HEK293 (cell line): ENCODE measurements around the gene MCTP1.

Experiments
- BCL11A ChIP-seq: fragments of 450-650 bp; formaldehyde crosslinking; IDR thresholded peaks from 2 replicates; pipeline ENCODE4 v1.5.1; 2016; ENCODE audit warnings: low read depth, missing biosample characterization, missing genetic modification characterization
- GLIS1 ChIP-seq: fragments of 450-650 bp; formaldehyde crosslinking; IDR thresholded peaks from 2 replicates; pipeline ENCODE4 v1.5.1; 2016; ENCODE audit warnings: missing biosample characterization, missing genetic modification characterization
- HOXC10 ChIP-seq: sonication (generic); formaldehyde crosslinking; IDR thresholded peaks from 2 replicates; pipeline ENCODE4 v1.8.1; 2023; ENCODE audit warnings: mild to moderate bottlenecking, missing genetic modification reagents
- KLF9 ChIP-seq: fragments of 450-650 bp; formaldehyde crosslinking; IDR thresholded peaks from 2 replicates; pipeline ENCODE4 v1.5.1; 2016; ENCODE audit warnings: missing biosample characterization, missing genetic modification characterization, low read depth
- MYNN ChIP-seq: fragments of 450-650 bp; formaldehyde crosslinking; IDR thresholded peaks from 2 replicates; pipeline ENCODE4 v1.5.1; 2016; ENCODE audit warnings: missing biosample characterization, missing genetic modification characterization, borderline replicate concordance
- PRDM10 ChIP-seq: fragments of 450-650 bp; formaldehyde crosslinking; IDR thresholded peaks from 2 replicates; pipeline ENCODE4 v1.5.1; 2016; ENCODE audit warnings: missing biosample characterization, missing genetic modification characterization
- SCRT2 ChIP-seq: fragments of 450-650 bp; formaldehyde crosslinking; IDR thresholded peaks from 2 replicates; pipeline ENCODE4 v1.5.1; 2016; ENCODE audit warnings: missing biosample characterization, missing genetic modification characterization
- WT1 ChIP-seq: fragments of 450-650 bp; formaldehyde crosslinking; IDR thresholded peaks from 2 replicates; pipeline ENCODE4 v1.5.1; 2016; ENCODE audit warnings: missing biosample characterization, missing genetic modification characterization
- ZBTB20 ChIP-seq: fragments of 450-650 bp; formaldehyde crosslinking; IDR thresholded peaks from 2 replicates; pipeline ENCODE4 v1.5.1; 2016; ENCODE audit warnings: missing biosample characterization, missing genetic modification characterization
- ZBTB7A ChIP-seq: fragments of 450-650 bp; formaldehyde crosslinking; IDR thresholded peaks from 2 replicates; pipeline ENCODE4 v1.5.1; 2016; ENCODE audit warnings: low read depth, missing biosample characterization, missing genetic modification characterization
- ZFP69B ChIP-seq: fragments of 450-650 bp; formaldehyde crosslinking; IDR thresholded peaks from 2 replicates; pipeline ENCODE4 v1.5.1; 2016; ENCODE audit warnings: missing biosample characterization, missing genetic modification characterization
- ZNF10 ChIP-seq: fragments of 450-650 bp; formaldehyde crosslinking; IDR thresholded peaks from 2 replicates; pipeline ENCODE4 v1.5.1; 2017; ENCODE audit warnings: missing biosample characterization, missing genetic modification characterization
- ZNF112 ChIP-seq: fragments of 450-650 bp; formaldehyde crosslinking; IDR thresholded peaks from 2 replicates; pipeline ENCODE4 v1.5.0; 2017; ENCODE audit warnings: missing biosample characterization, missing genetic modification characterization
- ZNF121 ChIP-seq: fragments of 450-650 bp; formaldehyde crosslinking; IDR thresholded peaks from 2 replicates; pipeline ENCODE4 v1.5.1; 2016; ENCODE audit warnings: missing biosample characterization, missing genetic modification characterization
- ZNF19 ChIP-seq: fragments of 450-650 bp; formaldehyde crosslinking; IDR thresholded peaks from 2 replicates; pipeline ENCODE4; 2016; ENCODE audit warnings: missing biosample characterization, missing genetic modification characterization, low read depth
- ZNF324 ChIP-seq: fragments of 450-650 bp; formaldehyde crosslinking; IDR thresholded peaks from 2 replicates; pipeline ENCODE4 v1.5.1; 2016; ENCODE audit warnings: missing biosample characterization, missing genetic modification characterization
- ZNF423 ChIP-seq: fragments of 450-650 bp; formaldehyde crosslinking; IDR thresholded peaks from 2 replicates; pipeline ENCODE4 v1.5.1; 2016; ENCODE audit warnings: missing biosample characterization, missing genetic modification characterization
- ZNF555 ChIP-seq: fragments of 450-650 bp; formaldehyde crosslinking; conservative IDR thresholded peaks from 2 replicates; pipeline ENCODE4 v1.5.1; 2017; ENCODE audit warnings: missing biosample characterization, mild to moderate bottlenecking, missing genetic modification characterization, inconsistent platforms
- ZNF561 ChIP-seq: fragments of 450-650 bp; IDR thresholded peaks from 2 replicates; pipeline ENCODE4 v1.5.1; 2018; ENCODE audit warnings: missing biosample characterization, missing genetic modification characterization, borderline replicate concordance
- ZXDB ChIP-seq: fragments of 450-650 bp; formaldehyde crosslinking; IDR thresholded peaks from 2 replicates; pipeline ENCODE4 v1.5.1; 2016; ENCODE audit warnings: missing biosample characterization, missing genetic modification characterization
- TF ChIP-seq, protein P1 (sequence below): fragments of 450-650 bp; formaldehyde crosslinking; IDR thresholded peaks from 2 replicates; pipeline ENCODE4 v1.5.1; 2016; ENCODE audit warnings: missing biosample characterization, missing genetic modification characterization
- TF ChIP-seq, protein P2 (sequence below): fragments of 450-650 bp; formaldehyde crosslinking; conservative IDR thresholded peaks from 2 replicates; pipeline ENCODE4 v1.5.1; 2016; ENCODE audit warnings: low read depth, missing biosample characterization, missing genetic modification characterization
- TF ChIP-seq, protein P3 (sequence below): fragments of 450-650 bp; formaldehyde crosslinking; IDR thresholded peaks from 2 replicates; pipeline ENCODE4 v1.5.1; 2016; ENCODE audit warnings: missing biosample characterization, missing genetic modification characterization
- TF ChIP-seq, protein P4 (sequence below): fragments of 450-650 bp; formaldehyde crosslinking; IDR thresholded peaks from 2 replicates; pipeline ENCODE4 v1.5.1; 2016; ENCODE audit warnings: missing biosample characterization, missing genetic modification characterization
- TF ChIP-seq, protein P5 (sequence below): fragments of 450-650 bp; formaldehyde crosslinking; IDR thresholded peaks from 2 replicates; pipeline ENCODE4 v1.5.1; 2016; ENCODE audit warnings: missing biosample characterization, missing genetic modification characterization, low read depth

Gene MCTP1

GRCh38 chr5:95283761-95284571, 928 bp downstream of the MCTP1 start (continued):
- TF ChIP-seq, protein P1, sequence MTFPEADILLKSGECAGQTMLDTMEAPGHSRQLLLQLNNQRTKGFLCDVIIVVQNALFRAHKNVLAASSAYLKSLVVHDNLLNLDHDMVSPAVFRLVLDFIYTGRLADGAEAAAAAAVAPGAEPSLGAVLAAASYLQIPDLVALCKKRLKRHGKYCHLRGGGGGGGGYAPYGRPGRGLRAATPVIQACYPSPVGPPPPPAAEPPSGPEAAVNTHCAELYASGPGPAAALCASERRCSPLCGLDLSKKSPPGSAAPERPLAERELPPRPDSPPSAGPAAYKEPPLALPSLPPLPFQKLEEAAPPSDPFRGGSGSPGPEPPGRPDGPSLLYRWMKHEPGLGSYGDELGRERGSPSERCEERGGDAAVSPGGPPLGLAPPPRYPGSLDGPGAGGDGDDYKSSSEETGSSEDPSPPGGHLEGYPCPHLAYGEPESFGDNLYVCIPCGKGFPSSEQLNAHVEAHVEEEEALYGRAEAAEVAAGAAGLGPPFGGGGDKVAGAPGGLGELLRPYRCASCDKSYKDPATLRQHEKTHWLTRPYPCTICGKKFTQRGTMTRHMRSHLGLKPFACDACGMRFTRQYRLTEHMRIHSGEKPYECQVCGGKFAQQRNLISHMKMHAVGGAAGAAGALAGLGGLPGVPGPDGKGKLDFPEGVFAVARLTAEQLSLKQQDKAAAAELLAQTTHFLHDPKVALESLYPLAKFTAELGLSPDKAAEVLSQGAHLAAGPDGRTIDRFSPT: no peak
- TF ChIP-seq BCL11A (tag by site-specific recombination) (no peak), HOXC10 (CRISPR knock-in tag) (no peak), ZNF121 (no peak), WT1 (tag by site-specific recombination) (peak; percentile 41; the same call in 1 of the 2 replicates), ZNF561 (tag by site-specific recombination) (0 out of 2 replicates have a peak, but pooled peaks have one; percentile 26), ZBTB20 (tag by site-specific recombination) (peak; percentile 92), ZNF555 (tag by site-specific recombination) (no peak), ZNF324 (tag by site-specific recombination) (peak; percentile 49; the same call in 1 of the 2 replicates), ZNF423 (tag by site-specific recombination) (peak; percentile 82), ZNF10 (tag by site-specific recombination) (no peak), GLIS1 (tag by site-specific recombination) (peak; percentile 63), ZNF112 (tag by site-specific recombination) (no peak), ZNF19 (tag by site-specific recombination) (no peak), ZFP69B (tag by site-specific recombination) (0 out of 2 replicates have a peak, but pooled peaks have one; percentile 28), KLF9 (tag by site-specific recombination) (peak; percentile 85), ZBTB7A (tag by site-specific recombination) (no peak), MYNN (tag by site-specific recombination) (no peak), SCRT2 (tag by site-specific recombination) (0 out of 2 replicates have a peak, but pooled peaks have one; percentile 59), PRDM10 (tag by site-specific recombination) (peak; percentile 79), ZXDB (tag by site-specific recombination) (peak; percentile 82)
- TF ChIP-seq, protein P2, sequence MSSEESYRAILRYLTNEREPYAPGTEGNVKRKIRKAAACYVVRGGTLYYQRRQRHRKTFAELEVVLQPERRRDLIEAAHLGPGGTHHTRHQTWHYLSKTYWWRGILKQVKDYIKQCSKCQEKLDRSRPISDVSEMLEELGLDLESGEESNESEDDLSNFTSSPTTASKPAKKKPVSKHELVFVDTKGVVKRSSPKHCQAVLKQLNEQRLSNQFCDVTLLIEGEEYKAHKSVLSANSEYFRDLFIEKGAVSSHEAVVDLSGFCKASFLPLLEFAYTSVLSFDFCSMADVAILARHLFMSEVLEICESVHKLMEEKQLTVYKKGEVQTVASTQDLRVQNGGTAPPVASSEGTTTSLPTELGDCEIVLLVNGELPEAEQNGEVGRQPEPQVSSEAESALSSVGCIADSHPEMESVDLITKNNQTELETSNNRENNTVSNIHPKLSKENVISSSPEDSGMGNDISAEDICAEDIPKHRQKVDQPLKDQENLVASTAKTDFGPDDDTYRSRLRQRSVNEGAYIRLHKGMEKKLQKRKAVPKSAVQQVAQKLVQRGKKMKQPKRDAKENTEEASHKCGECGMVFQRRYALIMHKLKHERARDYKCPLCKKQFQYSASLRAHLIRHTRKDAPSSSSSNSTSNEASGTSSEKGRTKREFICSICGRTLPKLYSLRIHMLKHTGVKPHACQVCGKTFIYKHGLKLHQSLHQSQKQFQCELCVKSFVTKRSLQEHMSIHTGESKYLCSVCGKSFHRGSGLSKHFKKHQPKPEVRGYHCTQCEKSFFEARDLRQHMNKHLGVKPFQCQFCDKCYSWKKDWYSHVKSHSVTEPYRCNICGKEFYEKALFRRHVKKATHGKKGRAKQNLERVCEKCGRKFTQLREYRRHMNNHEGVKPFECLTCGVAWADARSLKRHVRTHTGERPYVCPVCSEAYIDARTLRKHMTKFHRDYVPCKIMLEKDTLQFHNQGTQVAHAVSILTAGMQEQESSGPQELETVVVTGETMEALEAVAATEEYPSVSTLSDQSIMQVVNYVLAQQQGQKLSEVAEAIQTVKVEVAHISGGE (tag by site-specific recombination): peak; percentile 93
- TF ChIP-seq, protein P3, sequence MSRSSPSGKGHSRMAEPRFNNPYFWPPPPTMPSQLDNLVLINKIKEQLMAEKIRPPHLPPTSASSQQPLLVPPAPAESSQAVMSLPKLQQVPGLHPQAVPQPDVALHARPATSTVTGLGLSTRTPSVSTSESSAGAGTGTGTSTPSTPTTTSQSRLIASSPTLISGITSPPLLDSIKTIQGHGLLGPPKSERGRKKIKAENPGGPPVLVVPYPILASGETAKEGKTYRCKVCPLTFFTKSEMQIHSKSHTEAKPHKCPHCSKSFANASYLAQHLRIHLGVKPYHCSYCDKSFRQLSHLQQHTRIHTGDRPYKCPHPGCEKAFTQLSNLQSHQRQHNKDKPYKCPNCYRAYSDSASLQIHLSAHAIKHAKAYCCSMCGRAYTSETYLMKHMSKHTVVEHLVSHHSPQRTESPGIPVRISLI (tag by site-specific recombination): no peak
- TF ChIP-seq, protein P4, sequence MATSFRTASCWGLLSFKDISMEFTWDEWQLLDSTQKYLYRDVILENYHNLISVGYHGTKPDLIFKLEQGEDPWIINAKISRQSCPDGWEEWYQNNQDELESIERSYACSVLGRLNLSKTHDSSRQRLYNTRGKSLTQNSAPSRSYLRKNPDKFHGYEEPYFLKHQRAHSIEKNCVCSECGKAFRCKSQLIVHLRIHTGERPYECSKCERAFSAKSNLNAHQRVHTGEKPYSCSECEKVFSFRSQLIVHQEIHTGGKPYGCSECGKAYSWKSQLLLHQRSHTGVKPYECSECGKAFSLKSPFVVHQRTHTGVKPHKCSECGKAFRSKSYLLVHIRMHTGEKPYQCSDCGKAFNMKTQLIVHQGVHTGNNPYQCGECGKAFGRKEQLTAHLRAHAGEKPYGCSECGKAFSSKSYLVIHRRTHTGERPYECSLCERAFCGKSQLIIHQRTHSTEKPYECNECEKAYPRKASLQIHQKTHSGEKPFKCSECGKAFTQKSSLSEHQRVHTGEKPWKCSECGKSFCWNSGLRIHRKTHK (tag by site-specific recombination): no peak
- TF ChIP-seq, protein P5, sequence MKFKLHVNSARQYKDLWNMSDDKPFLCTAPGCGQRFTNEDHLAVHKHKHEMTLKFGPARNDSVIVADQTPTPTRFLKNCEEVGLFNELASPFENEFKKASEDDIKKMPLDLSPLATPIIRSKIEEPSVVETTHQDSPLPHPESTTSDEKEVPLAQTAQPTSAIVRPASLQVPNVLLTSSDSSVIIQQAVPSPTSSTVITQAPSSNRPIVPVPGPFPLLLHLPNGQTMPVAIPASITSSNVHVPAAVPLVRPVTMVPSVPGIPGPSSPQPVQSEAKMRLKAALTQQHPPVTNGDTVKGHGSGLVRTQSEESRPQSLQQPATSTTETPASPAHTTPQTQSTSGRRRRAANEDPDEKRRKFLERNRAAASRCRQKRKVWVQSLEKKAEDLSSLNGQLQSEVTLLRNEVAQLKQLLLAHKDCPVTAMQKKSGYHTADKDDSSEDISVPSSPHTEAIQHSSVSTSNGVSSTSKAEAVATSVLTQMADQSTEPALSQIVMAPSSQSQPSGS (tag by site-specific recombination): no peak
